Uterus (tissue), 4 donors: Measurements from ENCODE around the gene HIRA. TPM values are rescaled to one million over a fixed set of nuclear protein-coding genes. Genes with fewer than 3 reads are reported as not detected.

Source experiments
- DNase-seq, 2 donors: peaks; one replicate each; pipeline ENCODE4 v3.0.0-alpha.2; 2019 to 2020
- H3K27ac ChIP-seq, 2 donors: fragments of 200-600 bp; sonication (generic); 1 replicate in 1 of 2; 2 replicates in 1 of 2; pipeline ENCODE4 v1.5.1; 2016 to 2018
- H3K27me3 ChIP-seq, 2 donors: fragments of 200-600 bp; sonication (generic); one replicate each; pipeline ENCODE4 v1.5.1; 2018 to 2019; ENCODE audit warnings: control low read depth in 1 of 2
- H3K36me3 ChIP-seq, 2 donors: fragments of 200-600 bp; sonication (generic); one replicate each; pipeline ENCODE4 v1.5.1; 2019; ENCODE audit warnings: control low read depth in 1 of 2
- H3K4me1 ChIP-seq, 2 donors: fragments of 200-600 bp; sonication (generic); one replicate each; pipeline ENCODE4 v1.5.1; 2018 to 2019; ENCODE audit warnings: control low read depth in 1 of 2
- H3K4me3 ChIP-seq, 2 donors: fragments of 200-600 bp; sonication (generic); 1 replicate in 1 of 2; 2 replicates in 1 of 2; pipeline ENCODE4 v1.5.1; 2018 to 2019; ENCODE audit warnings: mild to moderate bottlenecking in 1 of 2
- H3K9me3 ChIP-seq, 2 donors: fragments of 200-600 bp; sonication (generic); one replicate each; pipeline ENCODE4 v1.5.1; 2019; ENCODE audit warnings: control low read depth in 1 of 2
- POLR2A ChIP-seq, 2 donors: fragments of 450-650 bp; IDR thresholded peaks; one replicate each; pipeline ENCODE4 v1.6.1; 2016; ENCODE audit warnings: antibody characterized with exemption in 2 of 2, mild to moderate bottlenecking in 1 of 2, moderate library complexity in 1 of 2
- intact Hi-C: fragments of 100-400 bp; cut with DNase I; formaldehyde crosslinking; loops from one replicate; pipeline ENCODE4 v1.15.1; 2023; ENCODE audit warnings: low total_unique reads
- total RNA-seq, 4 donors: library from RNA; depleted of rRNA in 3 of 4; stranded (reverse); fragments of >200 nt in 3 of 4; gene quantifications; one replicate each; pipeline versions ENCODE4 v1.1.0 to v1.2.4, GENCODE V29; 2014 to 2023
- TF ChIP-seq, protein P1 (sequence below), 4 experiments: fragments of 200-600 bp in 2 of 4; fragments of 450-650 bp in 2 of 4; sonication (generic) in 2 of 4; IDR thresholded peaks; one replicate each; pipeline ENCODE4 v1.5.1; 2016 to 2019; ENCODE audit warnings: antibody characterized with exemption in 4 of 4, mild to moderate bottlenecking in 2 of 4, moderate library complexity in 1 of 4
- donor health status: DM: yes; HTN: yes; CAD: no.

HIRA gene
- total RNA-seq, 4 donors from 2014 or later, result 0.29 to 32.1 (median 11.7) TPM

DNA sequence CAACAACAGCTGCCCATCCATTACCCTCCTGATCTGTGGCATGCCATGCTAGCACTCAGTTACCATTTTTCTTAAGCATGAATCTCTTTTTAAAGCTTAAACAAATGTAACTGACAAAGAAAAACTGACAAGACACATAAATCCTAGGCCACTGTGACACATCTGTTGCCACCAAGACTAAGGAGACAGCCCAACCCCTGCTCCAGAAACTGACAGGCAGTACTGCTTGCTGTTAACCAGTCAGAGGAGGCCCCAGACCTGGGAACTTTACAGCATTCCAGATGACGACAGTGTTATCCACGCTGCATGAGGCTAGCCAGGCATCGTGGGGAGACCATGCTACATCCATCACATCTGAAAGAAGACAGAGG is 33.8 kb downstream of the HIRA start:
- Histone ChIP-seq H3K4me1 (no peaks in the 10 kb centered on the region), H3K27ac (no peak overlapping the region), H3K27me3 (no peaks in the 10 kb centered on the region), H3K4me3 (no peak overlapping the region), H3K36me3 (no peaks in the 10 kb centered on the region), H3K9me3 (no peaks in the 10 kb centered on the region)
- intact Hi-C loops, result no loop called here
- no peak for TF ChIP-seq POLR2A (IDR thresholded peaks at IDR 0.05)
- DNase-seq, result no peak

- no peaks in the 10 kb centered on the region for H3K27me3 ChIP-seq
- H3K27ac ChIP-seq, result no peak overlapping the region
- intact Hi-C loops, result no loop called here
- H3K36me3 ChIP-seq, result no peaks in the 10 kb centered on the region
- no peak overlapping the region for H3K4me3 ChIP-seq
- no peaks in the 10 kb centered on the region for H3K4me1 ChIP-seq
- TF ChIP-seq POLR2A (IDR thresholded peaks at IDR 0.05), result no peak
- no peak for DNase-seq
- H3K9me3 ChIP-seq, result no peaks in the 10 kb centered on the region
Measured at GRCh38 chr22:19396934-19397733, 34.4 kb downstream of the HIRA start.

DNA sequence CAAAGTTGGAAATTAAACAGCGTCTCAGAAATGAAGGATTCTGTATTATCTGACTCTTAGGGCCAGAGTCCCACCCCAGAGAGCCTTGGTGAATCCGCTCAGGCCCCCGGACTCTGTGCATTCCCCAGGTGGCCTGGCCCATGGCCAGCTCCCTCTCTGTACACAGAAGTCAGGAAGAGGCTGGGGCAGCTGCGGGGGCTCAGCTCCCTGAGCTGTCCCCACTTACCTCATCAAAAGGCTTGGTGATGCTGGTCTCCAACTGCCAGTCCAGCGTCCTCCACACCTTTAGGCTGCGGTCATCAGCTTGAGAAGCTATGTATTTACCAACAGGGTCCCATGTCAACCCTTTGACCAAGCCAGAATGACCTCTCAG is 35.0 kb downstream of the HIRA start:
- Histone ChIP-seq H3K36me3 (no peaks in the 10 kb centered on the region), H3K9me3 (no peaks in the 10 kb centered on the region), H3K4me3 (no peak overlapping the region), H3K27me3 (no peaks in the 10 kb centered on the region), H3K4me1 (no peaks in the 10 kb centered on the region), H3K27ac (no peak overlapping the region)
- intact Hi-C loops, result no loop called here
- TF ChIP-seq POLR2A (IDR thresholded peaks at IDR 0.05), result no peak
- no peak for DNase-seq

DNA sequence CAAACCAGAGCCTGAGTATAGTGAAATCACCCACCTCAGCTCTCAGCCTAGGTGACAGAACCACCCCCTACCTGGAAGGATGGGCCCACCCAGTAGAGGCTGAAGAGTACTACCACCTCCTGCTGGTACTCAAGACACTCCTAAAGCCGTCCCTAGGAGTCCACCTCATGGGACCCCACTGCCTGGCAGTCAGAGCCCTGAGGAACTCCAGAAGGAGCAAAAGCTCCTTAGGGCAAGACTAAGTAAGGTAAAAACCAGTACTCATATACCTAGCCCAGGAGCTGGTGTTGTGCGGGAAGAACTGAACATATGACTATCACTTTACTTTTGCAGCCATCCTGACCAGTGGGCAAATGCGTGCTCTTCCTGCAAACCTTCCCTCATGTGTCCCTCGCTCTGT is 36.3 kb downstream of the HIRA start:
- H3K9me3 ChIP-seq, result no peaks in the 10 kb centered on the region
- no peaks in the 10 kb centered on the region for H3K36me3 ChIP-seq
- no peaks in the 10 kb centered on the region for H3K4me1 ChIP-seq
- TF ChIP-seq, protein P1, sequence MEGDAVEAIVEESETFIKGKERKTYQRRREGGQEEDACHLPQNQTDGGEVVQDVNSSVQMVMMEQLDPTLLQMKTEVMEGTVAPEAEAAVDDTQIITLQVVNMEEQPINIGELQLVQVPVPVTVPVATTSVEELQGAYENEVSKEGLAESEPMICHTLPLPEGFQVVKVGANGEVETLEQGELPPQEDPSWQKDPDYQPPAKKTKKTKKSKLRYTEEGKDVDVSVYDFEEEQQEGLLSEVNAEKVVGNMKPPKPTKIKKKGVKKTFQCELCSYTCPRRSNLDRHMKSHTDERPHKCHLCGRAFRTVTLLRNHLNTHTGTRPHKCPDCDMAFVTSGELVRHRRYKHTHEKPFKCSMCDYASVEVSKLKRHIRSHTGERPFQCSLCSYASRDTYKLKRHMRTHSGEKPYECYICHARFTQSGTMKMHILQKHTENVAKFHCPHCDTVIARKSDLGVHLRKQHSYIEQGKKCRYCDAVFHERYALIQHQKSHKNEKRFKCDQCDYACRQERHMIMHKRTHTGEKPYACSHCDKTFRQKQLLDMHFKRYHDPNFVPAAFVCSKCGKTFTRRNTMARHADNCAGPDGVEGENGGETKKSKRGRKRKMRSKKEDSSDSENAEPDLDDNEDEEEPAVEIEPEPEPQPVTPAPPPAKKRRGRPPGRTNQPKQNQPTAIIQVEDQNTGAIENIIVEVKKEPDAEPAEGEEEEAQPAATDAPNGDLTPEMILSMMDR (IDR thresholded peaks at IDR 0.05), result no peak
- TF ChIP-seq POLR2A (IDR thresholded peaks at IDR 0.05), result no peak
- no peak overlapping the region for H3K27ac ChIP-seq
- no peak overlapping the region for H3K4me3 ChIP-seq
- H3K27me3 ChIP-seq, result no peaks in the 10 kb centered on the region
- intact Hi-C loops, result no loop called here
- no peak for DNase-seq

DNA sequence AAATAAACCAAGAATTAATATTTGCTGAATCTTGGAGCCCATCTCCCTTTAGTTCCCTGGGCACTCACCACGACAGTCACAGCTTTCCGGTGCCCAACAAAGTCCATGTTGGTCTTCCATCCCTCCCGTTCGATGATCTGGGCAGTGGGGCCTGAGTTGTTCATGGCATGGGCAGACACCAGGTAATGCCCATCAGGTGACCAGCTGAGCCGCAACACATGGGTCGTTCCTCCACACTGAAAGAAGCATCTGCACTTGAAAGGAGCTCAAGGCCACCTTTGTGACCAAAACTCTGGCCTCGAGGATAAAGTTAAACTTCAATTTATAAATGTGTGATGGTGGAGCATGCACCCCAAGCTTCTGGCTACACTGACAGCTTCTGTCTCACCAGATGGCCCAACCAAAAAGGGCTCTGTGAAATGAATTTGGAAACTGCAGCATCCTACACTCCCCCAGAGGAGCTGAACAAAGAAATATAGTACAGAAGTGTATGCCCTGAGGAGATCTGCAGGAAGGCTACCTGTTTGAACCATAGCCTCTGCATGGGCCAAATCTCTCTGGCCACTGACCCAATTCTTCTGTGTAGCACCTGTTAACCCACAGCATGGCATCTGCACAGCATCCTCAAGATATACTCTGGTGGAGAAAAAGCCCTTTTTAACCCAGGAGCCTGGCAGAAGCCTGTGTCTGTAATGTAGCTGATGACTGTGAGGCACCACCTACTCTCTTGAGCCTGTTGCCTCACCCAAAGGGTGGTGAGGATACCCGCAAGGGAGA is 37.1 kb downstream of the HIRA start:
- TF ChIP-seq, protein P1 (IDR thresholded peaks at IDR 0.05), result no peak
- no peak for TF ChIP-seq POLR2A (IDR thresholded peaks at IDR 0.05)
- no peaks in the 10 kb centered on the region for H3K4me1 ChIP-seq
- no peaks in the 10 kb centered on the region for H3K27me3 ChIP-seq
- H3K36me3 ChIP-seq, result no peaks in the 10 kb centered on the region
- intact Hi-C loops, result no loop called here
- H3K9me3 ChIP-seq, result no peaks in the 10 kb centered on the region
- DNase-seq, result no peak
- H3K4me3 ChIP-seq, result no peak overlapping the region
- H3K27ac ChIP-seq, result no peak overlapping the region

DNA sequence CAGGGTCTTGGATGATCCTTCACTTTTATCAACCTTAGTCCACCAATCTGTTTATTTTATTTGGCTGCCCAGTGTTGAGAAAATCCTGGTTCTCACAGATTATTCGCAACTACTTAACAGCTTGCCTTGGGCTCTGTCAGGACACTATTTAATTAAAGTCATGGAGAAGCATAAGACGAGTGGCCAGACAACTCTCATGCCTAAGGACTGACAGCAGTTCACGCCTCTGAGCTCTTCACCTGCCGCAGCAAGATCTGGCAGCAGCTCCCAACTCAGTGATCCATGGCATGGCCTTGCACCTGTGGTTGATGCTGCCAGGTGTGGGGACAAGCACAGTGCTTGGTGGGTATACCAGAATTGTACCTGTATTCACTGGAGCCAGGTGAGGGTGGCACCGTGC is 37.8 kb downstream of the HIRA start:
- no peaks in the 10 kb centered on the region for H3K36me3 ChIP-seq
- TF ChIP-seq, protein P1 (IDR thresholded peaks at IDR 0.05), result no peak
- no peak for TF ChIP-seq POLR2A (IDR thresholded peaks at IDR 0.05)
- intact Hi-C loops, result no loop called here

More for the DNA sequence above, 37.8 kb downstream of the HIRA start:
- Histone ChIP-seq H3K27ac (no peak overlapping the region), H3K4me1 (no peaks in the 10 kb centered on the region), H3K4me3 (no peak overlapping the region), H3K9me3 (no peaks in the 10 kb centered on the region), H3K27me3 (no peaks in the 10 kb centered on the region)
- DNase-seq, result no peak
